Astrocyte of the spinal cord (primary cell): Measurements from ENCODE around the gene ZC3H18.

Source experiments
- DNase-seq: peaks from one replicate; pipeline ENCODE4 v3.0.0; 2011; ENCODE audit warnings: low read depth, low spot score
- H3K4me3 ChIP-seq: 2 replicates; pipeline ENCODE4 v1.5.1; 2011; ENCODE audit warnings: low read depth, mild to moderate bottlenecking, low read length, moderate library complexity
- CTCF ChIP-seq: IDR thresholded peaks from 2 replicates; pipeline ENCODE4 v1.5.1; 2012; ENCODE audit warnings: low read depth, mild to moderate bottlenecking, low read length, inconsistent platforms
- in situ Hi-C: cut with HindIII; loops from 2 replicates; pipeline ENCODE4 v1.10.0; 2017; ENCODE audit warnings: low sequenced_read_pairs

The ZC3H18 gene

GRCh38 chr16:88676502-88677242 is 106.5 kb downstream of the ZC3H18 start:
- H3K4me3 ChIP-seq = no peak overlapping the region
- in situ Hi-C loops = no loop called here
- TF ChIP-seq CTCF = no peak
- no peak for DNase-seq

- in situ Hi-C loops = no loop called here
Observed at GRCh38 chr16:88677721-88678120, 107.5 kb downstream of the ZC3H18 start.

GRCh38 chr16:88678224-88678979 is 108.2 kb downstream of the ZC3H18 start:
- DNase-seq = no peak
- no peak for TF ChIP-seq CTCF
- no peak overlapping the region for H3K4me3 ChIP-seq
- in situ Hi-C loops = no loop called here

More at GRCh38 chr16:88677721-88678120, 107.5 kb downstream of the ZC3H18 start:
- DNase-seq = no peak
- TF ChIP-seq CTCF = no peak
- H3K4me3 ChIP-seq = no peak overlapping the region

- no peak for DNase-seq
- no peak for TF ChIP-seq CTCF
- in situ Hi-C loops = no loop called here
- H3K4me3 ChIP-seq = no peak overlapping the region
Observed at GRCh38 chr16:88680554-88681083, 110.4 kb downstream of the ZC3H18 start.

- H3K4me3 ChIP-seq = no peak overlapping the region
- DNase-seq = no peak
- in situ Hi-C loops = no loop called here
Observed at GRCh38 chr16:88681084-88681680, 111.0 kb downstream of the ZC3H18 start.

More at GRCh38 chr16:88681084-88681680, 111.0 kb downstream of the ZC3H18 start:
- peak; percentile 38 for TF ChIP-seq CTCF
